Large intestine (tissue), 3 donors: ENCODE results near the gene ACCS. TPM values are rescaled to one million over a fixed set of nuclear protein-coding genes. Genes with fewer than 3 reads are reported as not detected.
A peak's percentile ranks its signal among the peaks of the same experiment; 100 is the strongest.

Experiments used
- DNase-seq, 2 donors: peaks; one replicate each; pipeline versions ENCODE4 v3.0.0 to v3.0.0-alpha.2; 2013
- H3K27ac ChIP-seq: one replicate; pipeline ENCODE4 v1.5.1; 2013; ENCODE audit warnings: low read length
- H3K27me3 ChIP-seq: 2 replicates; pipeline ENCODE4 v1.6.1; 2013; ENCODE audit warnings: low read length; ENCODE audit not compliant: control insufficient read depth, insufficient read depth
- H3K36me3 ChIP-seq: 2 replicates; pipeline ENCODE4 v1.6.1; 2013; ENCODE audit warnings: low read length; ENCODE audit not compliant: control insufficient read depth, insufficient read depth
- H3K4me1 ChIP-seq: one replicate; pipeline ENCODE4 v1.6.1; 2013; ENCODE audit warnings: low read length; ENCODE audit not compliant: control insufficient read depth, insufficient read depth
- H3K4me3 ChIP-seq: one replicate; pipeline ENCODE4 v1.5.1; 2013; ENCODE audit warnings: low read length
- H3K9me3 ChIP-seq: one replicate; pipeline ENCODE4 v1.6.1; 2013; ENCODE audit warnings: mild to moderate bottlenecking, low read depth, low read length, moderate library complexity; ENCODE audit not compliant: control insufficient read depth
- WGBS: methylation state at CpG from one replicate; pipeline ENCODE4 v1.1.5; 2013; ENCODE audit warnings: low lambda C conversion rate; ENCODE audit not compliant: insufficient coverage; 5-methylcytosine and 5-hydroxymethylcytosine counted together
- polyA plus RNA-seq: library from polyadenylated mRNA; unstranded; fragments of 120-200 nt; gene quantifications from one replicate; pipeline ENCODE4 v1.2.1, GENCODE V29; 2013

Gene ACCS
- polyA plus RNA-seq, 1 donor: 49.5 TPM

GRCh38 chr11:44043157-44043556, 22.9 kb upstream of the ACCS start:
- Histone ChIP-seq H3K36me3 (no peaks in the 10 kb centered on the region), H3K27ac (no peak overlapping the region), H3K27me3 (peaks cover 8% of the 10 kb centered on the region), H3K4me1 (no peaks in the 10 kb centered on the region), H3K9me3 (no peaks in the 10 kb centered on the region), H3K4me3 (no peak overlapping the region)
- DNase-seq: no peak
- no CpG with 5 or more reads among the region's 2 CpGs for whole genome bisulfite sequencing

- H3K9me3 ChIP-seq: no peaks in the 10 kb centered on the region
- WGBS: 60% methylated on average over 1 of the region's 2 CpGs
- H3K36me3 ChIP-seq: no peaks in the 10 kb centered on the region
Measured at GRCh38 chr11:44046182-44046581, 19.9 kb upstream of the ACCS start.

GRCh38 chr11:44047298-44047697, 18.8 kb upstream of the ACCS start:
- Histone ChIP-seq H3K4me3 (no peak overlapping the region), H3K9me3 (no peaks in the 10 kb centered on the region), H3K27ac (no peak overlapping the region), H3K27me3 (peaks cover 5% of the 10 kb centered on the region), H3K4me1 (no peaks in the 10 kb centered on the region), H3K36me3 (no peaks in the 10 kb centered on the region)
- no peak for DNase-seq
- WGBS: 80% methylated on average over 1 of the region's 2 CpGs

More at GRCh38 chr11:44046182-44046581, 19.9 kb upstream of the ACCS start:
- H3K4me1 ChIP-seq: no peaks in the 10 kb centered on the region
- H3K4me3 ChIP-seq: no peak overlapping the region
- H3K27ac ChIP-seq: no peak overlapping the region
- peaks cover 5% of the 10 kb centered on the region for H3K27me3 ChIP-seq
- peak; percentile 58 to 67 for DNase-seq

GRCh38 chr11:44047931-44048431, 18.1 kb upstream of the ACCS start, which contains the start of gene ACCSL:
Gene ACCSL (plus strand): TSS chr11:44047981. CDS start chr11:44048037, 56 bp downstream.
- Histone ChIP-seq H3K4me3 (no peak within 1 kb of the TSS), H3K4me1 (no peaks in the 10 kb centered on the region), H3K9me3 (no peaks in the 10 kb centered on the region), H3K36me3 (no peaks in the 10 kb centered on the region), H3K27ac (no peak within 1 kb of the TSS), H3K27me3 (peaks cover 3% of the 10 kb centered on the region)
- no CpG with 5 or more reads among the region's 12 CpGs for WGBS
- DNase-seq: no peak

- no peaks in the 10 kb centered on the region for H3K4me1 ChIP-seq
- no CpG with 5 or more reads among the region's 3 CpGs for WGBS
- H3K27me3 ChIP-seq: peaks cover 3% of the 10 kb centered on the region
- no peak overlapping the region for H3K4me3 ChIP-seq
- no peaks in the 10 kb centered on the region for H3K9me3 ChIP-seq
- no peak overlapping the region for H3K27ac ChIP-seq
- DNase-seq: no peak
- no peaks in the 10 kb centered on the region for H3K36me3 ChIP-seq
Measured at GRCh38 chr11:44049832-44050231, 16.2 kb upstream of the ACCS start.

- Histone ChIP-seq H3K9me3 (no peaks in the 10 kb centered on the region), H3K4me1 (no peaks in the 10 kb centered on the region), H3K36me3 (no peaks in the 10 kb centered on the region), H3K27ac (no peak overlapping the region), H3K27me3 (peaks cover 3% of the 10 kb centered on the region), H3K4me3 (no peak overlapping the region)
- no CpG with 5 or more reads among the region's 4 CpGs for WGBS
- no peak for DNase-seq
Measured at GRCh38 chr11:44051171-44051570, 14.9 kb upstream of the ACCS start.

- no peaks in the 10 kb centered on the region for H3K4me1 ChIP-seq
- no peak for DNase-seq
- no CpG with 5 or more reads among the region's 6 CpGs for WGBS
- no peak overlapping the region for H3K4me3 ChIP-seq
- no peak overlapping the region for H3K27ac ChIP-seq
- no peaks in the 10 kb centered on the region for H3K36me3 ChIP-seq
- H3K9me3 ChIP-seq: no peaks in the 10 kb centered on the region
- peaks cover 5% of the 10 kb centered on the region for H3K27me3 ChIP-seq
Measured at GRCh38 chr11:44057340-44057739, 8.7 kb upstream of the ACCS start.

- no CpG with 5 or more reads among the region's 6 CpGs for WGBS
- DNase-seq: no peak
- no peaks in the 10 kb centered on the region for H3K36me3 ChIP-seq
- H3K9me3 ChIP-seq: no peaks in the 10 kb centered on the region
- peaks cover 5% of the 10 kb centered on the region for H3K27me3 ChIP-seq
- H3K4me3 ChIP-seq: no peak overlapping the region
- no peak overlapping the region for H3K27ac ChIP-seq
- no peaks in the 10 kb centered on the region for H3K4me1 ChIP-seq
Measured at GRCh38 chr11:44058275-44058674, 7.8 kb upstream of the ACCS start.

GRCh38 chr11:44065161-44065661, 859 bp upstream of the ACCS start:
- Histone ChIP-seq H3K4me1 (peaks cover 5% of the 10 kb centered on the region), H3K9me3 (no peaks in the 10 kb centered on the region), H3K27me3 (no peaks in the 10 kb centered on the region), H3K27ac (peak overlapping the region; percentile 83), H3K4me3 (no peak overlapping the region), H3K36me3 (peaks cover 4% of the 10 kb centered on the region)
- 60% methylated on average over 1 of the region's 4 CpGs for WGBS
- DNase-seq: peak in 1 of 2 donors; percentile 13

- H3K4me3 ChIP-seq: peak overlapping the region; percentile 65
- peaks cover 5% of the 10 kb centered on the region for H3K4me1 ChIP-seq
- peaks cover 16% of the 10 kb centered on the region for H3K36me3 ChIP-seq
- peak overlapping the region; percentile 83 for H3K27ac ChIP-seq
- no CpG with 5 or more reads among the region's 10 CpGs for WGBS
- no peaks in the 10 kb centered on the region for H3K27me3 ChIP-seq
- no peaks in the 10 kb centered on the region for H3K9me3 ChIP-seq
- DNase-seq: peak; percentile 65 to 86
Measured at GRCh38 chr11:44066732-44067141, 667 bp downstream of the ACCS start.

DNA sequence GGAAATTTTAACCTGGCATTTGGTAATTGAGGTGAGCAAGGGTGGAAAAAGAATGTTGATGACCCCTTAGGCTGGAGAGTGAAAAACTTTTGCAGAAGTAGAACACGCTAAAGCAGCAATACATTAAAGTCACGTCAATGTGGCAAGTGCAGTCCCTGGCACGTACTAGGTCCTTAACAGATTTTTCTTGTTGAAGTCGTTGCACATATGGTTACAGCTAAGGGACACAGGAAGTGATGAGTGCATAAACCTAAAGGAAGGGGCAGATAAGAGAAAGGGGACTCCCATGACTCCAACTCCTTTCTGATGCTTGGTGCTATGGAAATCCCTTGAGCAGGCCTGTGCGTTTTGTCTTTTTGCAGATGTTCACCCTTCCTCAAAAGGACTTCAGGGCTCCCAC, 1.2 kb downstream of the ACCS start:
- Histone ChIP-seq H3K27ac (no peak overlapping the region), H3K4me3 (peak overlapping the region; percentile 65)

More for the DNA sequence above, 1.2 kb downstream of the ACCS start:
- WGBS: no CpG with 5 or more reads among the region's 5 CpGs
- Histone ChIP-seq H3K4me1 (peaks cover 5% of the 10 kb centered on the region), H3K9me3 (no peaks in the 10 kb centered on the region), H3K36me3 (peaks cover 16% of the 10 kb centered on the region), H3K27me3 (no peaks in the 10 kb centered on the region)
- DNase-seq: no peak
